A549 (cell line): ENCODE results near the gene SORL1-AS1.

Experiments
- ATAC-seq, 2 experiments: fragments of 200-7000 bp in 1 of 2; fragments of >200 bp in 1 of 2; cut with Nextera tagmentation in 1 of 2; cut with Tn5 transposase in 1 of 2; 3 replicates each; pipeline versions ENCODE4 v1.8.0 to v1.9.1; 2018 to 2020; ENCODE audit warnings: mild to moderate bottlenecking in 1 of 2, moderate library complexity in 1 of 2
- CTCF ChIA-PET: fragments of 300-600 bp; sonication (Branson Sonifier 250); formaldehyde crosslinking; extraction: SDS; loops from one replicate; lab custom pipeline; 2021; ENCODE audit warnings: antibody characterized with exemption, inconsistent platforms; lab: Yijun Ruan, JAX
- POLR2A ChIA-PET: fragments of 350-600 bp; formaldehyde crosslinking; extraction: SDS; loops from one replicate; lab custom pipeline; 2021; ENCODE audit warnings: antibody characterized with exemption, inconsistent platforms; lab: Yijun Ruan, JAX
- DNase-seq, 2 experiments: peaks; one replicate each; pipeline versions ENCODE4 v3.0.0 to v3.0.0-alpha.2; 2011 to 2016; ENCODE audit warnings: low read depth in 1 of 2, low spot score in 1 of 2
- FAIRE-seq: peaks from 2 replicates; lab custom pipeline; 2011; peaks lifted over from hg19 to GRCh38; lab: Jason Lieb, UNC
- H3K27ac ChIP-seq, 2 experiments: fragments of >200 bp; sonication (Bioruptor Twin); formaldehyde crosslinking; 3 replicates each; pipeline ENCODE4 v1.5.1; 2016 to 2017
- H3K4me1 ChIP-seq: fragments of >200 bp; sonication (Bioruptor Twin); formaldehyde crosslinking; 3 replicates; pipeline ENCODE4 v1.6.1; 2016
- H3K4me2 ChIP-seq: fragments of >200 bp; sonication (Bioruptor Twin); formaldehyde crosslinking; 3 replicates; pipeline ENCODE4 v1.6.1; 2016
- H3K4me3 ChIP-seq: fragments of >200 bp; sonication (Bioruptor Twin); formaldehyde crosslinking; 3 replicates; pipeline ENCODE4 v1.5.1; 2016
- H3K9me3 ChIP-seq: fragments of >200 bp; sonication (Bioruptor Twin); formaldehyde crosslinking; 3 replicates; pipeline ENCODE4 v1.6.1; 2016
- CBX2 ChIP-seq: fragments of 200-600 bp; sonication (generic); IDR thresholded peaks from 2 replicates; pipeline ENCODE4 v1.6.1; 2016; ENCODE audit warnings: low read depth, mild to moderate bottlenecking, borderline replicate concordance
- CBX8 ChIP-seq: fragments of 200-600 bp; sonication (generic); IDR thresholded peaks from 2 replicates; pipeline ENCODE4 v1.6.1; 2016
- CEBPB ChIP-seq, 2 experiments: fragments of >200 bp in 1 of 2; sonication (Bioruptor Twin) in 1 of 2; formaldehyde crosslinking in 1 of 2; IDR thresholded peaks; 2 replicates each; pipeline ENCODE4 v1.6.1; 2012 to 2016
- CHD2 ChIP-seq: fragments of 150-350 bp; IDR thresholded peaks from 2 replicates; pipeline ENCODE4 v1.6.1; 2014; ENCODE audit warnings: low read length; ENCODE audit not compliant: partially characterized antibody
- EP300 ChIP-seq, 2 experiments: fragments of >200 bp; sonication (Bioruptor Twin); formaldehyde crosslinking; IDR thresholded peaks; 2 replicates in 1 of 2; 3 replicates in 1 of 2; pipeline ENCODE4 v1.6.1; 2016 to 2017
- FOSL2 ChIP-seq, 2 experiments: fragments of 450-650 bp in 1 of 2; fragments of >200 bp in 1 of 2; sonication (Bioruptor Twin) in 1 of 2; formaldehyde crosslinking; IDR thresholded peaks; 2 replicates each; pipeline versions ENCODE4 v1.5.0 to v1.6.1; 2016 to 2020; ENCODE audit warnings: mild to moderate bottlenecking in 1 of 2, moderate library complexity in 1 of 2
- HDAC2 ChIP-seq: fragments of 200-600 bp; sonication (generic); IDR thresholded peaks from 2 replicates; pipeline ENCODE4 v1.6.1; 2016
- HOXA7 ChIP-seq: fragments of 250-450 bp; sonication (Bioruptor Pico); IDR thresholded peaks from 2 replicates; pipeline ENCODE4 v1.5.0; 2020; ENCODE audit warnings: mild to moderate bottlenecking, moderate library complexity
- HOXB13 ChIP-seq: fragments of 250-450 bp; sonication (Bioruptor Pico); IDR thresholded peaks from 2 replicates; pipeline ENCODE4 v1.5.0; 2020; ENCODE audit warnings: low read depth, mild to moderate bottlenecking, moderate library complexity
- HOXB5 ChIP-seq: fragments of 250-450 bp; sonication (Bioruptor Pico); IDR thresholded peaks from 2 replicates; pipeline ENCODE4 v1.5.0; 2020; ENCODE audit warnings: mild to moderate bottlenecking, moderate library complexity
- JUN ChIP-seq, 2 experiments: fragments of >200 bp; sonication (Bioruptor Twin); formaldehyde crosslinking; IDR thresholded peaks; 2 replicates in 1 of 2; 3 replicates in 1 of 2; pipeline ENCODE4 v1.6.1; 2016 to 2017
- MAX ChIP-seq: IDR thresholded peaks from 2 replicates; pipeline ENCODE4 v1.6.1; 2012
- NPAS2 ChIP-seq: fragments of 250-450 bp; sonication (Bioruptor Pico); IDR thresholded peaks from 2 replicates; pipeline ENCODE4 v1.8.0; 2022; ENCODE audit warnings: mild to moderate bottlenecking, moderate library complexity, borderline replicate concordance
- PHF8 ChIP-seq: fragments of 200-600 bp; sonication (generic); IDR thresholded peaks from 2 replicates; pipeline ENCODE4 v1.6.1; 2016; ENCODE audit warnings: low read depth, mild to moderate bottlenecking, antibody characterized with exemption, moderate library complexity, borderline replicate concordance
- POLR2AphosphoS2 ChIP-seq: conservative IDR thresholded peaks from 2 replicates; pipeline ENCODE4 v1.6.1; 2012; ENCODE audit warnings: low read length, improper control_type of control experiment, inconsistent platforms
- RCOR1 ChIP-seq: fragments of 150-350 bp; IDR thresholded peaks from 2 replicates; pipeline ENCODE4 v1.6.1; 2014; ENCODE audit warnings: antibody characterized with exemption, low read length, low read depth
- REST ChIP-seq: fragments of 200-600 bp; sonication (generic); IDR thresholded peaks from 2 replicates; pipeline ENCODE4 v1.6.1; 2016; ENCODE audit warnings: antibody characterized with exemption, mild to moderate bottlenecking, moderate library complexity
- RFX5 ChIP-seq: fragments of 450-650 bp; IDR thresholded peaks from 2 replicates; pipeline ENCODE4 v1.7.1; 2014; ENCODE audit warnings: antibody characterized with exemption, mild to moderate bottlenecking, moderate library complexity
- SMC3 ChIP-seq: fragments of >200 bp; sonication (Bioruptor Twin); formaldehyde crosslinking; IDR thresholded peaks from 3 replicates; pipeline ENCODE4 v1.6.1; 2018; ENCODE audit warnings: inconsistent platforms
- SREBF2 ChIP-seq: fragments of 450-650 bp; IDR thresholded peaks from 2 replicates; pipeline ENCODE4 v1.6.1; 2014; ENCODE audit warnings: mild to moderate bottlenecking, moderate library complexity
- USF2 ChIP-seq: fragments of 450-650 bp; IDR thresholded peaks from 2 replicates; pipeline ENCODE4 v1.6.1; 2014; ENCODE audit warnings: antibody characterized with exemption
- ZC3H11A ChIP-seq: fragments of 450-650 bp; IDR thresholded peaks from 2 replicates; pipeline ENCODE4 v1.6.1; 2014; ENCODE audit warnings: antibody characterized with exemption, mild to moderate bottlenecking
- ZFP36 ChIP-seq: fragments of 450-650 bp; IDR thresholded peaks from 2 replicates; pipeline ENCODE4 v1.6.1; 2014; ENCODE audit warnings: borderline replicate concordance; ENCODE audit not compliant: partially characterized antibody
- WGBS: methylation state at CpG from one replicate; pipeline ENCODE4 v1.1.6; 2017; ENCODE audit errors: missing lambda C conversion rate; 5-methylcytosine and 5-hydroxymethylcytosine counted together

SORL1-AS1 gene

DNA sequence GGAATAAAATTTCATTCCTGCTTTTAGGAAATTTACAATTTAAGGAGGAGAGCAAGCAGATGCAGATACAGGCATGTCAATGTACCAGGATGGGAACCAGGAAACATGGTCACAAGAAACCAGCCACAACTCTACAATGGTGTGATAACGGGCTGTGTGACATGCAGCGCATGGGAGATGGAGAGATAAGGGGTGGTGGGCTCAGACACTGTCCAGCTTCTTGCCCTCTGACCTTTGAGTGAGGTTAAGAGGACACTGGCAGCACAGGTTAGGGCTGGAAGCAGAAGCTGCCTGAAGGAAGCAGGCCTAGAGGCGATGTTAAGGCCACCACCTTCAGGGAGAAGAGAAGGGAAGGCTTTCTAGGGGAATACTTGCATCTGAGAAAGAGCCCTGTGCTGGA, 2.3 kb upstream of the SORL1-AS1 start:
- ATAC-seq (no peak), FAIRE-seq (no peak), DNase-seq (no peak)
- POLR2A ChIA-PET: no interaction called here
- Histone ChIP-seq H3K4me2 (no peak overlapping the region), H3K4me3 (no peak overlapping the region), H3K4me1 (no peaks in the 10 kb centered on the region), H3K9me3 (no peaks in the 10 kb centered on the region), H3K27ac (no peak overlapping the region)
- CTCF ChIA-PET: no interaction called here
- WGBS: 100% methylated on average over 3 of the region's 3 CpGs
- TF ChIP-seq NPAS2 (CRISPR knock-in tag): no peak
- no peak for TF ChIP-seq RCOR1
- TF ChIP-seq CBX8: no peak
- no peak for TF ChIP-seq USF2
- TF ChIP-seq ZC3H11A: no peak
- TF ChIP-seq SREBF2: no peak
- TF ChIP-seq CEBPB (IDR thresholded peaks at IDR 0.05): no peak
- no peak for TF ChIP-seq PHF8
- TF ChIP-seq FOSL2 (IDR thresholded peaks at IDR 0.05): no peak
- no peak for TF ChIP-seq FOSL2 (CRISPR knock-in tag; IDR thresholded peaks at IDR 0.05)
- TF ChIP-seq MAX: no peak
- no peak for TF ChIP-seq HOXA7
- no peak for TF ChIP-seq HOXB5 (CRISPR knock-in tag)
- TF ChIP-seq CBX2: no peak
- no peak for TF ChIP-seq CHD2
- no peak for TF ChIP-seq HDAC2
- TF ChIP-seq SMC3: no peak

DNA sequence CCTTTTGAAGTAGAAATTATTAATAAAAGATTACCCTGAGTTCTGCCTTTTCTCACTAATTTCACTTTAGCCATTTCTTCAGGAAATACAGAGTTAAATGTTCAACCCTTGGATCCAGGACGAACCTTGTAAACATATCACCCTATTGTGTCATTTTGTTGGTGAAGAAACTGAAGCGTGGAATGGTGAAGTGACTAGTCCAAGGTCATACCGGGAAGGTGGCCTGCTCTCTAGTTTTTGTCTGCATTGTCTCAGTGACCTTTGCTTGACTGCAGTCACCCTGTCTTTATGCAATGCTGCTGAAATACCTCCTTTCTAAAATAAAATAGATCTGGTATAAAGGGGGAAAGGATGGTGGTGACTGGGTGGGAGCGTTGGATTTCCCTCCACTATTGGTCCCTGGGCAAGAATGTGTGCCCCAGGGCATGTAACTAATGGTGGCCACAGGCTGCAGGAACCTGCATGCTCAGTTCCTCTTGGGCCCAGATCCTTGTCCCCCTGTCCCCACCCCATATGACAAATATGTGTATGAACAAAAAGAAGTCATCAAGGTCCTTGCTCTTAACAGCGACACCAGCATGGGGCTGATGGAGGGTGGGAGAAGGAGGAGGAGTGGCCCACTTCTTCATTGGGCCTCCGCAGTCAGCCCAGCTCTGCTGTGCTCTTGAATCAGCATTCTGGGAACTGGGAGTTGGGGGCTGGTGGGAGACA, 977 bp upstream of the SORL1-AS1 start:
- Histone ChIP-seq H3K9me3 (no peaks in the 10 kb centered on the region), H3K4me3 (no peak overlapping the region), H3K27ac (no peak overlapping the region)
- 69% methylated on average over 4 of the region's 6 CpGs for WGBS
- FAIRE-seq (no peak), DNase-seq (no peak)
- ChIA-PET POLR2A (no interaction called here), CTCF (no interaction called here)
- TF ChIP-seq NPAS2 (CRISPR knock-in tag): no peak
- TF ChIP-seq SMC3: no peak
- no peak for TF ChIP-seq JUN (IDR thresholded peaks at IDR 0.05)
- TF ChIP-seq HOXB13: no peak
- TF ChIP-seq ZFP36: no peak
- no peak for TF ChIP-seq SREBF2
- no peak for TF ChIP-seq MAX
- no peak for TF ChIP-seq REST
- TF ChIP-seq EP300 (IDR thresholded peaks at IDR 0.05): no peak
- TF ChIP-seq POLR2AphosphoS2: no peak
- TF ChIP-seq RFX5: no peak
- TF ChIP-seq, all 56 proteins: peak for 0
- no peaks in the 10 kb centered on the region for H3K4me1 ChIP-seq
- no peak for ATAC-seq
- H3K4me2 ChIP-seq: no peak overlapping the region
